ENCODE measurements around the gene ADCK1.
"Not testable (repeated sequence)": the region's sequence is repeated elsewhere in the genome, so short reads cannot be mapped to it uniquely, and the experiment has no call there.

Gene ADCK1

DNA sequence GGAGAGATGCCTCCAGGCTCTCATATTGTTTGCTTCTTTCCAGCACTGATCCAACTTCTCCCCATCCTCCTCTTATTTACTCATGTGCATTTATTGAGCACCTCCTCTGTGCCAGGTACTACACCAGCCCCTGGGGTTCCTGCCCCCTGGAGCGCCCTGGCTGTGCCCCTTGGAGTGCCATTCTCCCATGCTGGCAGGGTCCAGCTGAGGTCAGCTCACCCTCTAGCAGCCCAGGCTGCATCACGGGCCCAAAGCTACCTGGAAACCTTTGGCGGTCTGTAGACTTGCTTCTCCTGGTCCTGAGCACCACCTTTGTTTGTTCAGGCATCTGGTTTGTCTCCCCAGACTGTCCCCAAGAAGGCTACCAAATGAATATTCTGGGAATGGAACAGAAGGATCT lies 67.0 kb downstream of the ADCK1 start:
- no peak for DNase-seq

GRCh38 chr14:77867476-77867875 lies 67.6 kb downstream of the ADCK1 start:
- no peak for DNase-seq

DNA sequence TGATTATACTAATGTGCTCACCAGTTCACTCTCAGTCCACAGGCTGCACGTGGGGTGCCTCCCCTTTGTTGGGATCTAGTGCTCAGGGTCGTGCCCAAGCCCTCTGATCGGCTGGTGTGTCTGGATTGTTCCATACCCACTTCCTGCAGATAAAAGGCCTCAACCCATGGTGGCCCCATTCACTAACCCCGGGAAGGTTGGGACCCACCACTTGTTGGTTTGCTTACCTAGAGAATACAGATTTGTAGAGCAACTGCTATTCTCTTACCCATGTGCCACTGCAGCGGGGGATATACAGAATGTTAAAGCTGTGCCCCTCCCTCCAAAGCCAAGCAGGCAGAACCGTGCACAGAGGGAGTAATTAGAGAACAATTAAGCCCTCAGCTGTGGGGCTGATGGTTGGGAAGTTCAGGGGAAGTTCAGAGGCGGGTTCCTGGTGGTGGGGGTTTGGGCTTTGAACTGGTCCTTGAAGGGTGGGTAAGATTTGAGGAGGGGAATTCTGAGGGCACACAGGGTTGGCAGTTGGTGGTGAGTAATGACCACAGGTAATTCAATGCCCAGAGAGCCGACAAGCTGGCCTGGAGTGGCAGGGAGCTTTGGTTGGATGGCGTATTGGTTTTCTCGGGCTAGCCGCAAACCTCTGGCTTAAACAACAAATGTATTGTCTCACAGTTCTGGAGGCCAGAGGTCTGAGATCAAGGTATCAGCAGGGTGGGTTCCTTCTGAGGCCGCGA lies 68.8 kb downstream of the ADCK1 start:
- no peak for DNase-seq

DNA sequence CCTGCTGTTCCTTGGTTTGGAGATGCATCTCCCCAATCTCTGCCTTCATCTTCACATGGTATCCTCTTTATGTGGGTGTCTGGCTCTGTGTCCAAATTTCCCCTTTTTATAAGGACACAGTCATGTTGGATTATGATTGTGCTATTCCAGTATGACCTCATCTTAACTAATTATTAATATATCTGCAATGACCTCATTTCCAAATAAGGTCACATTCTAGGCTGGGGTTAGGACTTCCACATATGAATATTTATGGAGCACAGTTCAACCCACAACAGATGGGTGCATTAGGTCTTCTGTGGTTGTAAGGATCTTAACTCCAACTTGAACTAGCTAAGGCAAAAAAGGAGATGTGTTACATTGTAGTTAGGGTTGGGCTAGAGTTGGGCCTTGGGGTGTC lies 69.4 kb downstream of the ADCK1 start:
- DNase-seq = no peak

- DNase-seq = no peak
These were observed 70.7 kb downstream of the ADCK1 start for GRCh38 chr14:77870646-77871045.

- no peak for DNase-seq
These were observed 72.2 kb downstream of the ADCK1 start for GRCh38 chr14:77872152-77872551.

DNA sequence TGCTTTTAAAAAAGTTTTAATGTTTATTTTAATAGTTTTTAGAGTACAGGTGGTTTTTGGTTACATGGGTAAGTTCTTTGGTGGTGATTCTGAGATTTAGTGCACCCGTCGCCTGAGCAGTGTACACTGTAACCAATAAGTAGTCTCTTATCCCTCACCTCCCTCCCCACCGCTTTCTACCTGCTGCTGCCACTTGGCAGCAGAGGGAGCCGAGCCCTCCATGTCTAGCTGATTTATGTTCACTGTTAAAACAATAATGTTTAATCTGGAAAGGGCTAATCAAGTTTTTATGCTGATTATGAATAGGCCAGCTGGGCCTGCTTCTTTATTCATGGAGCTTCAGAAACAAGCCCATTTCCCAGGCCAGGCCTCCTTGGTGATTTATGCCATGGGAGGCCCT lies 73.1 kb downstream of the ADCK1 start:
- DNase-seq = no peak

DNA sequence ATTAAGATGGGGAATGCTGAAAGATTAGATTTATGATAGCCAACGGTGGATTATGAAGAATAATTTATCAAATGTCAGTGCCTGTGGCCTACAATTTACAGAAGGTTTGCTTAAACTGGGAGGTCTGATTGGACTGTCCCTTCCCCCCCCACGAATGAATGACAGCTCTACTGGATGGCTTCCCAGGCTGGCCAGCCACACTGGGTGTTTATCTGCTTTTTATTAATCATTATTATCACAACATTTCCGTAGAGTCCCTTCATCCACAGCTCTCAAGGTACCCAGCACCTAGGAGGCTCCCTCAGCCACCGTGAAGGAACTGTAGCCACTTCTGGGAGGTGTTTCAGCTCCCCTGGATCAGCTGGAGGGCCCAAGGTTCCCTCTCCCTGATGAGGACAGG lies 78.9 kb downstream of the ADCK1 start:
- no peak for DNase-seq

DNA sequence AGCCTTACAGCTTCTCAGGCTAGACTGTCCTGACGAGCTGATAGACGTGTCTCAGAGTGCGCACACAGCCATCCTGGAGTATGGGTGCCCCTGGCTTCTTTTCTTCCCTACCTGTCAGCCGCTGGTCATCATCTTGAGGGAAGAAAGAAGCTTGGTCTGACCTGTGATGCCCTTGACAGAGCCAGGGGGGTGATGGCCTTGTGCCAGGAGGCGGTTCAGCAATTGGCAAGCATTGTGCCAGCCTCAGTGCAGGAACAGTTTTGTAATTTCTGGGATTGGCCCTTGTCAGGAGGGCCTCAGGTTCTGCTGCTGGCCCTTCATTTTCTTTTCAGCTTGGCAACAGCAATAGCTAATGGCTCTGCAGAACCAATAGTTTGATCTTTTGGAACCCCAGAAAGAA lies 80.1 kb downstream of the ADCK1 start:
- no peak for DNase-seq

DNA sequence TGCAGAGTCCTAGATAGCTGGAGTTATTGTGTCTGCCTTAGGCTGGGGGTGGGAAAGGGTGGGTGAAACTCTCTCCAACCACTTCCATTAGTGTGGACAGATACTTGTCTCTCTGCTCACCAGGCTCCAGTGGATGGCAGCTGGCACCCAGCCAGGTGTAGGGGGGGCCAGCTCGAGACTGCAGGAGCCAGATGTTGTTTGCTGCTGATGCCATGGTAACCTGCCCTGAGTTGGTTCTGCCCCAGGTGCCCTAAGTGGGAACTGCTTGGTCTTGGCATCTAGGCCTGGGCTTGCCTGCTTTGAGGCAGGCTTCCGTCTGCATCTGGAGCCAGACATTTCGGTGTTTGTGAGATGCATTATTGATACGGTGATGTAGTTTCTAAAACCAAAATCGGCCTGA lies 82.2 kb downstream of the ADCK1 start:
- no peak for DNase-seq

DNA sequence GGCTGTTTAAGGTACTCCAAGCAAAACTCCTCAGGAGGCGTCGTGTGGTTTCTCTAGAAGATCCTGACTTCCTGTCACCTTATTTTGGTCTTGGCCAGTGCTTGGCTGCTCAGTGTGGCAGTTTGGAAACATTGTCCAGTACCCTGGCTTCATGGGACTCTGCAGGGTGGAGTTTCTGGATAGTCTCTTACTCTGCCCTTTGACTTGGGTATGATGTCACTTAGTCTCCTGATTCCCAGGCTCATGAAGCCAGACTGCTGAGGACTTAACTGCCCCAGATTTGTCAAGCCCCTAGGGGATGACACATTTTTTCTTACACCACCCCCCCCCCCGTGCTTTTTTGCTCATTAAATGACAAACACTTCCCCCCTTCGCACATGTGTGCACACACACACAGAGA lies 82.7 kb downstream of the ADCK1 start:
- DNase-seq = no peak

GRCh38 chr14:77883131-77883846 lies 83.4 kb downstream of the ADCK1 start:
- DNase-seq = no peak

DNA sequence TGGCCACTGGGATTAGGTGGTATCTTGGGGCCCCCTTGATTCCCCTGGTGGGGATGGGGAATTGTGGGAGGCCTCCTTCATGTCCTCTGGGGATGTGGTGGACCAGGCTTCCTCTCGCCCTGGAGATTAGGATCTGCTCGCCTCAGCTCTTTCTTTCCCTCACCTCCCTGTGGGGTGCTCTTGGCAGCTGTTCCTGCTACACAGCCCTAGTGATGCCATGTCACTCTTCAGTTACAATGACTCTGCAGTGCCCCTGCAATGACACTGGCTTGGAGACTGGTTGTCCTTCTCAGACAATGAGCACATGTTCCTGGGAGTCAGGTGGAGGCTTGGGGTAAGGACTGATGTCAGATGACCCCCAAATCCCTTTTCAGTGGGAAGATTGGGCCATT lies 83.9 kb downstream of the ADCK1 start:
- DNase-seq = no peak

DNA sequence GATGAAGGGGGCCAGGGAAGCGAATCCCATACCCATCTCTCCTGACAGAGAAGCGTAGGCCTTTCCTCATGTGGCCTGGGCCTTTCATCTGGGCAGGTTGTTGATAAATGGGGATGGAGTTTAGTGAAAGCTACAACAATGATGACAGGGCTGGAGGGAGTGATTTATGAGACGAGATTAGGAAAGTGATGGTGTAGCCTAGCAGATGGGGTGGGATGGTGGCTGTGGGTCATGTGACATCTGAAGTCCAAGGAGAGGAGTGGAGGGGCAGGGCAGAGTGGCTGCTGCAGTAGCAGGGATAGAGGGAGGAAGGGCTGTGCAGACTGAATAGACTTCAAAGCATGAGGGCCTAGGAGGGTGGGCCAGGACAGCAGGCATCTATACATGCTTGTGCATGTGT lies 85.5 kb downstream of the ADCK1 start:
- no peak for DNase-seq

- DNase-seq = no peak
These were observed 86.1 kb downstream of the ADCK1 start for GRCh38 chr14:77886010-77886409.

GRCh38 chr14:77888903-77889302 lies 89.0 kb downstream of the ADCK1 start:
- not testable (repeated sequence) for DNase-seq

DNA sequence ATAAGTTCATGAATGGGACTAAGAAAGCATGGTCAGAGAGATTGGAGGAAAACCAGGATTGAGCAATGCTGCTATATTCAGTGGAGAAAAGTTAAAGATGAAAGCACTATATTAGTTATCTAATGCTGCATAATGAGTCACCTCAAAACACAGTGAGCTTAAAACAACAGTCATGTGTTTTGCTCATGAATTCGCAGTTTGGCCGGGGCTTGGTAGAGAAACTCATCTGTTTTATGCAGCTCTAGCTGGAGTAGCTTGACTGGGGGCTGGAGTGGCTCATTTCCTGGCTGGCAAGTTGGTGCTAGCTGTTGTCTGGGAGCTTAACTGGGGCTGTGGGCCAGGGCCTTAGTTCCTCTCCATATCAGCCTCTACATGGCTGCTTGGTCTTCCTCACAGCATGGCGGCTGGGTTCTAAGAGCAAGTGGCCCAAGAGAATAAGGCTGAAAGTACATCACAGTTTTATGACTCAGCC lies 90.1 kb downstream of the ADCK1 start:
- DNase-seq = no peak

DNA sequence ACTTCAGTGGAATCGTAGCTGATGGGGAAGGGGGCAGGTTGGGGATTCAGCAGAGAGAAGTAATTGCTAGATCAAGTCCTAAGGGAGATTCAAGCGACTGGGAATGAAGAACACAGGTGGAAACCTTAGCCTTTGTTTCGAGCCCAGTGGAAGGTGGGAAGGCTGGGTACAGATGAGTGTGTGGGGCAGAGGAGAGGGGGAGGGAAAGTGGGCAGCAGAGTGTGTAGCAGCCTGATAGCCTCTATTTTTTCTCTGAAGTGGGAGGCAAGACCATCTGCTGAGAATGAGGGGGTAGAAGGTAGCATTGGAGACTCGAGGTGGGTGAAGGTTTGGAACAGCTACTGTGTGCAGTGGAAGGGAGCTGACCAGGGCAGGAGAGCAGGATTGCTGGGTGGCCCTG lies 91.0 kb downstream of the ADCK1 start:
- no peak for DNase-seq

DNA sequence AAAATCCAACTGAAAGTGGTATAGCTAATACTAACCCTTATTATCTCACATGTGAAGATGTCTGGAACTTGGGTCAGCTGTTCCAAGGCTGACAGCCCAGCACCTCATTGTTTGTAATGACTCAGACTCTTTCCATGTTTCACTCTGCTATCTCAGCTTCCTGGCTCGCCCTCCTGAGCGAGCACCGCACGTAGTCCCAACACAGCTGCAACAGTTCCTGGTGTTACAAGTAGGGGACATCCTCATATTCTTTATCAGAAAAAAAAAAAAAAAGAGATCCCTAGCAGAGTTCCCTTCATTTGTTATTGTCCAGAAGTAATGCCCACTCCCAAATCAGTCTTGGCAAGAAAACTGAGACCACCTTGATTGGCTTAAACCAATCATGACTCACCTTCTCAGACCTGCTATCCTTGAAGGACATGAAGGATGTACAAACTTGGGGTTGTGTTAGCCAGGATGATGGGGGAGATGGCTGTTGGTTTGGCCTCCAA lies 92.5 kb downstream of the ADCK1 start:
- DNase-seq = no peak

- DNase-seq = no peak
These were observed 93.1 kb downstream of the ADCK1 start for GRCh38 chr14:77892890-77893484.

GRCh38 chr14:77897374-77897773 lies 97.5 kb downstream of the ADCK1 start:
- DNase-seq = no peak

GRCh38 chr14:77902811-77903210 lies 102.9 kb downstream of the ADCK1 start:
- no peak for DNase-seq

DNA sequence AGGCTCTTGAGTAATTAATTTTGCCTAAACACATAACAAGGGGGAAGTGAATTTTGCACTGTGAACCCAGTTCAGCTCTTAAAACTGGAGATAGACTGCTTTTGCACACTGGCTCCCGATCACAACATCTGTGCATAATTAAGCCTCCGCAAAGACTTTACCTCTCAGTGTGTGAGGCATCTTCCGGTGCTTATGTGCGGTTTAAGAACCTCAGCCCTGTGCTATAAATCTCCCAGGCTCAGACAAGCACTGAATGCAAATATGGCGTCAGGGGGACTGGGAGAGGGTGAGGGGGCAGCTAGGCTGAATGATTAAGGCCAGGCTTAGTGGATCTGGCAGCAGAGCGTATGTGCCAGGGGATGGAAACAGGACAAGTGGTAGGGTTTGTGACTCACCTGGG lies 103.3 kb downstream of the ADCK1 start:
- peak; percentile 0 for DNase-seq
